ENCODE measurements around the gene GALNT2. TPM values are rescaled to one million over a fixed set of nuclear protein-coding genes. Genes with fewer than 3 reads are reported as not detected.

GALNT2 gene
- polyA plus RNA-seq, 4 donors: 55.9 to 65.0 (median 62.9) TPM

GRCh38 chr1:230050973-230051735 is 15.9 kb upstream of the GALNT2 start:
- no peak for DNase-seq (ENCODE audit: low read depth in 4 of 4, low spot score in 2 of 4)

- no peak for DNase-seq (ENCODE audit: low read depth in 4 of 4, low spot score in 2 of 4)
These were observed 15.0 kb upstream of the GALNT2 start for GRCh38 chr1:230052018-230052417.

- no peak for DNase-seq (ENCODE audit: low read depth in 4 of 4, low spot score in 2 of 4)
These were observed 14.4 kb upstream of the GALNT2 start for GRCh38 chr1:230052665-230053064.

- DNase-seq (ENCODE audit: low read depth in 4 of 4, low spot score in 2 of 4): no peak
These were observed 12.8 kb upstream of the GALNT2 start for GRCh38 chr1:230054092-230054749.

GRCh38 chr1:230056098-230056497 is 10.9 kb upstream of the GALNT2 start:
- no peak for DNase-seq (ENCODE audit: low read depth in 4 of 4, low spot score in 2 of 4)

GRCh38 chr1:230057100-230057499 is 9.9 kb upstream of the GALNT2 start:
- DNase-seq (ENCODE audit: low read depth in 4 of 4, low spot score in 2 of 4): no peak

- DNase-seq (ENCODE audit: low read depth in 4 of 4, low spot score in 2 of 4): no peak
These were observed 9.1 kb upstream of the GALNT2 start for GRCh38 chr1:230057681-230058565.

GRCh38 chr1:230058626-230059025 is 8.4 kb upstream of the GALNT2 start:
- no peak for DNase-seq (ENCODE audit: low read depth in 4 of 4, low spot score in 2 of 4)

- no peak for DNase-seq (ENCODE audit: low read depth in 4 of 4, low spot score in 2 of 4)
These were observed 5.2 kb upstream of the GALNT2 start for GRCh38 chr1:230061801-230062200.

GRCh38 chr1:230062521-230062920 is 4.5 kb upstream of the GALNT2 start:
- DNase-seq (ENCODE audit: low read depth in 4 of 4, low spot score in 2 of 4): no peak

GRCh38 chr1:230064283-230064682 is 2.8 kb upstream of the GALNT2 start:
- DNase-seq (ENCODE audit: low read depth in 4 of 4, low spot score in 2 of 4): no peak

GRCh38 chr1:230065161-230065560 is 1.9 kb upstream of the GALNT2 start:
- DNase-seq (ENCODE audit: low read depth in 4 of 4, low spot score in 2 of 4): no peak

GRCh38 chr1:230065571-230065970 is 1.5 kb upstream of the GALNT2 start:
- no peak for DNase-seq (ENCODE audit: low read depth in 4 of 4, low spot score in 2 of 4)

GRCh38 chr1:230066031-230066430 is 1.0 kb upstream of the GALNT2 start:
- peak in 1 of 4 donors; percentile 21 for DNase-seq (ENCODE audit: low read depth in 4 of 4, low spot score in 2 of 4)

- DNase-seq (ENCODE audit: low read depth in 4 of 4, low spot score in 2 of 4): peak in 1 of 4 donors; percentile 52
These were observed 407 bp downstream of the GALNT2 start for GRCh38 chr1:230067419-230067870.

- peak in 1 of 4 donors; percentile 43 for DNase-seq (ENCODE audit: low read depth in 4 of 4, low spot score in 2 of 4)
These were observed 1.0 kb downstream of the GALNT2 start for GRCh38 chr1:230067871-230068620.

- no peak for DNase-seq (ENCODE audit: low read depth in 4 of 4, low spot score in 2 of 4)
These were observed 1.5 kb downstream of the GALNT2 start for GRCh38 chr1:230068621-230068873.

- no peak for DNase-seq (ENCODE audit: low read depth in 4 of 4, low spot score in 2 of 4)
These were observed 2.1 kb downstream of the GALNT2 start for GRCh38 chr1:230068952-230069684.

GRCh38 chr1:230069796-230070195 is 2.8 kb downstream of the GALNT2 start:
- DNase-seq (ENCODE audit: low read depth in 4 of 4, low spot score in 2 of 4): no peak
